ENCODE results near the gene SEZ6.

Gene SEZ6

DNA sequence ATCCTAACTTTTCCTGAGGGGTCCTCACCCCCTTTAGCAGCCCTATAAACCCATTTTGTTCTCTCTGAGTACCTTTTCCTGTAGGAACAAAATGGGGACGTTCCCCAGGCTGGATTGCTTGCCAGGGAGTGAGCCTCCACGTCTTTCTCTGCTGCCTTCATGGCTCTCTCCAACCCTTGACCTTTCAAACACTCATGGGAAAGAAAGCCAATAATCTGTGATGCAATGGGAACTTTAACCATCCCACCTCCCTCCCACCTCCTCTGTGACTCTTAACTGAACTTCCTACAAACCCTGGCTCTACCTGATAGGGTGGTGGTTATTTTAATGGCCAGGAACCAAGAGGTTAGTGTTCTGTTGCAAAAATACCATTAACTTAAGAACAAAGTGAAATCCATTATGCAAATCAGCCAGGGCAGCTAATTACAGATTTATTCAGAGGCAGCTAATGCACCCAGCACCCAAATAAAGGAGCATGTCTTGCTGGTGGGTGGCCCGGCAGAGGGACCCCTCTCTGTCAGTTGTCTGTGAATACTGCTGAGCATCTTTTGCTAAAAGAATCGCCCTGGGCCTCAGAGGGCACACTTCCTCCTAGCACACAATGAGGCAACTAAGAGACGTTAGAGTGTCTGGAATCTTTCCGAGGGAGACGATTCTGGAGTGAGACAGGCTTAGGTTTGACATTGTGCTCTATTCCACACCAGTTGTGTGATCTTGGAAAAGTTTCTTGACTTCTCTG is 40.1 kb upstream of the SEZ6 start:
- Histone ChIP-seq H3K4me1 (ENCODE audit: control insufficient read depth in 2 of 2, insufficient read depth in 2 of 2, low read length in 2 of 2) (peaks cover 3 to 4% of the 10 kb centered on the region in 2 donors), H3K9me3 (ENCODE audit: control insufficient read depth in 2 of 2, low read length in 2 of 2) (no peaks in the 10 kb centered on the region), H3K36me3 (ENCODE audit: control insufficient read depth in 2 of 2, insufficient read depth in 2 of 2, low read length in 2 of 2) (no peaks in the 10 kb centered on the region), H3K27ac (ENCODE audit: low read depth in 2 of 2, low read length in 2 of 2) (no peak overlapping the region), H3K4me3 (ENCODE audit: low read length in 2 of 2) (no peak overlapping the region), H3K9ac (ENCODE audit: low read depth in 1 of 2, low read length in 2 of 2) (no peak overlapping the region), H3K27me3 (ENCODE audit: control insufficient read depth in 2 of 2, insufficient read depth in 2 of 2, low read length in 2 of 2) (peaks cover 0 to 3% of the 10 kb centered on the region in 2 donors)

DNA sequence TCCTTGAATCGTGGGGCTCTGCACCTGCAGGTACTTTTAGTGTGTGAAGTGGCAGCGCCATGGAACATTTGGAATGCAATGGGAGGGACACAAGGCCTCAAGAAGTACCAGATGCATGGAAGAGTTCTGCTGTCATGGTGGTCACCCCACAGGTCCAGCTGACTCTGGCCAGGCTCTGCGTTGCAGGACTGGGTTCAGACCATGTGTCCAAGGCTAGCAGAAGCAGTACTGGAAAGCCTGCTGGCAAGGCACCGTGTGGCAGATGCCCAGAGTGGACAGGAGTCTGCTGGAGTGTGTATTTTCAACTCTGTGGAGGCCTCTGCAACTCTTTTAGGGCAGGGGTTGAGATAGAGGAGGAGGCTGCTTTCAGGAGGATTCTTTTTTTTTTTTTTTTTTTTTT is 39.2 kb upstream of the SEZ6 start:
- Histone ChIP-seq H3K9ac (ENCODE audit: low read depth in 1 of 2, low read length in 2 of 2) (no peak overlapping the region), H3K27ac (ENCODE audit: low read depth in 2 of 2, low read length in 2 of 2) (no peak overlapping the region), H3K36me3 (ENCODE audit: control insufficient read depth in 2 of 2, insufficient read depth in 2 of 2, low read length in 2 of 2) (no peaks in the 10 kb centered on the region), H3K9me3 (ENCODE audit: control insufficient read depth in 2 of 2, low read length in 2 of 2) (no peaks in the 10 kb centered on the region), H3K27me3 (ENCODE audit: control insufficient read depth in 2 of 2, insufficient read depth in 2 of 2, low read length in 2 of 2) (peaks cover 0 to 3% of the 10 kb centered on the region in 2 donors), H3K4me3 (ENCODE audit: low read length in 2 of 2) (no peak overlapping the region), H3K4me1 (ENCODE audit: control insufficient read depth in 2 of 2, insufficient read depth in 2 of 2, low read length in 2 of 2) (peaks cover 3 to 4% of the 10 kb centered on the region in 2 donors)

DNA sequence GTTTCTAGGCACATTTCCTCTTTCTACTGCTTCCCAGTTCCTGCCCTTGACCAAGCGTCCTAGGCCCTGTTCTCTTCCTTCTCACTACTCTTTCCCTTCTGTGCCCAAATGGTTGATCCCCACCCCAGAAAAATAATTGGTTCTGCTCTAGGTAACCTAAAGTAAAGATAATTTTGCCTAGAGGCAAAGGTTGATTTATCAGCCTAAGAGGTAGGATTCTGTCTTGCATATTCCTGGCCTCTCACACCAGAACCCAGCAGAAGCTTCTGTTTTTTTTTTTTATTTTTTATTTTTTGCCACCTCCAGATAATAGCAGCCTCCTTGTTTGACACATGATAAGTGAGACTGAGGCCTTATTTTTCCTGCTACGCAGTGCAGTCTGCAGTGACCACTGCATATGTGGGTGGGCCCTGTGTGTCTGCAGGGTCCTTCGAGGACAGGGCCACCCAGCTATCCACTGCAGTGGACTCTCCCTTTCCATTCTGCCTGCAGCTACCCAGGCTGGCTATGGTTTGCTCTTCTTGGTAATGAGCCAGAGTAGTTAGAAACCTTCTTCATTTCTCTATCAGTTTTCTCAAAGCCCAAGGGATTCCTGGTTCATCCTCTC is 37.8 kb upstream of the SEZ6 start:
- Histone ChIP-seq H3K27me3 (ENCODE audit: control insufficient read depth in 2 of 2, insufficient read depth in 2 of 2, low read length in 2 of 2) (peaks cover 0 to 3% of the 10 kb centered on the region in 2 donors), H3K4me3 (ENCODE audit: low read length in 2 of 2) (no peak overlapping the region), H3K4me1 (ENCODE audit: control insufficient read depth in 2 of 2, insufficient read depth in 2 of 2, low read length in 2 of 2) (peaks cover 3 to 4% of the 10 kb centered on the region in 2 donors), H3K9ac (ENCODE audit: low read depth in 1 of 2, low read length in 2 of 2) (no peak overlapping the region), H3K9me3 (ENCODE audit: control insufficient read depth in 2 of 2, low read length in 2 of 2) (no peaks in the 10 kb centered on the region), H3K36me3 (ENCODE audit: control insufficient read depth in 2 of 2, insufficient read depth in 2 of 2, low read length in 2 of 2) (no peaks in the 10 kb centered on the region), H3K27ac (ENCODE audit: low read depth in 2 of 2, low read length in 2 of 2) (no peak overlapping the region)

DNA sequence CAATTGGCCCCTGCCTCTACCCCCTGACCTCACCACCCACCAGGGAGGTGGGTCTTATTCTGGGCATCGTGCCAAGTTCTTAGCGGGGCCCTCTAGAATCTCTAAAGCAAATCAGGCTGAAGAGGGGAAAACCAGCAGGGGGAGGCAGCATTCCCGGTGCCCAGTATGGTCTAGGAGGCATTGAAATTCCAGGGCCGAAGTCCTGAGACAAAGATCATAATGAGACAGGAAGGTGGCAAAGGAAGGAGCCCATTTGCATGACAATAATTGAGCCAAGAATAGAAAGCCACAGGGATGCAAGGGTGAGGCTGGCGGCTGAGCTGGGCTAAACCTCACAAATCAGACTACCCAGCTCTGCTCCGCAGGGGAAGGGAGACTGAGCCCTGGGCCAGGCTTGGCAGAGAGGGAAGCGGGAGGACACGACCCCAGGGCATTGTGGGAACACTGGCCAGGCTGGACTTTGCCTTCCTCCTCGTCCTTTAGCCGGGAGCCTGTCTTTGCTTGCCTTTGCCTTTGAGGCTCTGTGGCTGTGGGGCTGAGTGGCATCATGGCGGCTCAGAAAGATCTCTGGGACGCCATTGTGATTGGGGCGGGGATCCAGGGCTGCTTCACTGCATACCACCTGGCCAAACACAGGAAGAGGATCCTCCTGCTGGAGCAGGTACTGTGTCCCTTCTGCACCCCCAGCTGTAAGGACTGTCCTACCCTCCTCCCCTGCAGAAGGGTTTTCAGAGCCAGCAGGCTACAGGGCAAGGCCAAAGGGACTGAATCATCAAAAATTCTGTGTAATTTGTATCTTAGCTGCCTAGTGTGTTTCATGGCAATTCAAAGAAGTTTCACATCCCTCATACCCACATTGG is 37.1 kb upstream of the SEZ6 start, which contains the start of gene PIPOX:
PIPOX (plus strand) TSS at position 463 of the 860 bp plus-strand sequence; CDS start at position 548, 85 bp downstream.
- H3K4me1 ChIP-seq (ENCODE audit: control insufficient read depth in 2 of 2, insufficient read depth in 2 of 2, low read length in 2 of 2), result peaks cover 3 to 4% of the 10 kb centered on the region in 2 donors
- H3K36me3 ChIP-seq (ENCODE audit: control insufficient read depth in 2 of 2, insufficient read depth in 2 of 2, low read length in 2 of 2), result no peaks in the 10 kb centered on the region
- peaks cover 0 to under 1% of the 10 kb centered on the region in 2 donors for H3K27me3 ChIP-seq (ENCODE audit: control insufficient read depth in 2 of 2, insufficient read depth in 2 of 2, low read length in 2 of 2)
- no peaks in the 10 kb centered on the region for H3K9me3 ChIP-seq (ENCODE audit: control insufficient read depth in 2 of 2, low read length in 2 of 2)
- peak within 1 kb of the TSS in 1 of 2 donors; percentile 43 for H3K27ac ChIP-seq (ENCODE audit: low read depth in 2 of 2, low read length in 2 of 2)
- no peak within 1 kb of the TSS for H3K4me3 ChIP-seq (ENCODE audit: low read length in 2 of 2)
- no peak within 1 kb of the TSS for H3K9ac ChIP-seq (ENCODE audit: low read depth in 1 of 2, low read length in 2 of 2)

DNA sequence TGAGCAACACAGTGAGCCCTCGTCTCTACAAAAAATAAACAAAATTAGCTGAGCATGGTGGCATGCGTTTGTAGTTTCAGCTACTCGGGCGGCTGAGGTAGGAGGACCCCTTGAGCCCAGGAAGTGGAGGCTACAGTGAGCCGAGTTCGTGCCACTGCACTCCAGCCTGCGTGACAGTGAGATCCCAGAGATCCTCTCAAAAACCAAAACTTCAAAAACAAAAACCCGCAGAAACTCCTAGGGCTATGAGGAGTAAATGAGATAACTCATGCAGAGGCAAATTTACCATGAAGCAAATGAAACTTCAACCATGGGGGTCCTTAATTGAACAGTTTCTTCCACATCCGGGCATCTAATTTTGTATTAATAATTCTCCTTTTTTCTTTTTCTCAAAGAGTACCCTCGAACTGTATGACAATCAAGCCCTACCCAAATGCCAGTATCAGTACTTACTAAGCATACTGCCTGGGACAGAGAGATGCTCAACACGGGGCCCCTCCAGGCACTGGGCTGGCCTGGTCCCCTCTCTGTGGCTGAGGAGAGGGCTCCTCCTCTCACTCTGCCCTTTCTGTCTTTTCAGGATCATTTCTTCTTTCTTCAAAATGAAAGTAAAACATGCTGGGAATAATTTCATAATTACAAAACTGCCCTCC is 36.3 kb upstream of the SEZ6 start:
- Histone ChIP-seq H3K27me3 (ENCODE audit: control insufficient read depth in 2 of 2, insufficient read depth in 2 of 2, low read length in 2 of 2) (peaks cover 0 to 3% of the 10 kb centered on the region in 2 donors), H3K27ac (ENCODE audit: low read depth in 2 of 2, low read length in 2 of 2) (no peak overlapping the region), H3K9ac (ENCODE audit: low read depth in 1 of 2, low read length in 2 of 2) (no peak overlapping the region), H3K4me1 (ENCODE audit: control insufficient read depth in 2 of 2, insufficient read depth in 2 of 2, low read length in 2 of 2) (peaks cover 3 to 4% of the 10 kb centered on the region in 2 donors), H3K9me3 (ENCODE audit: control insufficient read depth in 2 of 2, low read length in 2 of 2) (no peaks in the 10 kb centered on the region), H3K4me3 (ENCODE audit: low read length in 2 of 2) (no peak overlapping the region), H3K36me3 (ENCODE audit: control insufficient read depth in 2 of 2, insufficient read depth in 2 of 2, low read length in 2 of 2) (no peaks in the 10 kb centered on the region)

DNA sequence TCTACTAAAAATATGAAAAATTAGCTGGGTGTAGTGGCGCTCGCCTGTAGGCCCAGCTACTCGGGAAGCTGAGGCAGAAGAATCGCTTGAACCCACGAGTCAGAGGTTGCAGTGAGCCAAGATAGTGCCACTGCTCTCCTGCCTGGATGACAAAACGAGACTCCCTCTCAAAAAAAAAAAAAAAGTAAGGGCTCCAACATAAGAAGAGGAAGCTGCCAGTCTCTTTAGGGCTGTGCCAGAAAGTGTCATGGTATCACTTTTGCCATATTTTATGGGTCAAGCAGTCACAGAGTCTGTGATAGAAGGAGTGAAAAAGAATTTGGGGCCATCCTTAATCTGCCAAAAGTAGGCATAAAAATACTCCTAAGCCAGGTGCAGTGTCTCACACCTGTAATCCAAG is 35.7 kb upstream of the SEZ6 start:
- no peak overlapping the region for H3K27ac ChIP-seq (ENCODE audit: low read depth in 2 of 2, low read length in 2 of 2)

DNA sequence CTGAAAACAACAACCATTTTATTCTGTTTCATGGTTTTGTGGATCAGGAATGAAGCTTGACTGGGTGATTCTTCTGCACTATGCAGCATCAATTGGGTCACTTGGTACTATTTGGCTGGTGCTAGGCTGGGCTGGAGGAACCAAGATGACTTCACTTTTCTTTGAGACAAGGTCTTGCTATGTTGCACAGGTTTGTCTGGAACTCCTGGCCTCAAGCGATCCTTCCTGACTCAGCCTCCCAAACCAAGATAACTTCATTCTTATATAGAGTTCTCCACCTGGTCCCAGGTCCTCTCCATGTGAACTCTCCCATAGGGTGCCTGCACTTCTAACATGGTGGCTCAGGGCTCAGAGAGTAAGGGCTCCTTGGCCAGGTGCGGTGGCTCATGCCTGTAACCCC is 35.3 kb upstream of the SEZ6 start:
- Histone ChIP-seq H3K9ac (ENCODE audit: low read depth in 1 of 2, low read length in 2 of 2) (no peak overlapping the region), H3K9me3 (ENCODE audit: control insufficient read depth in 2 of 2, low read length in 2 of 2) (no peaks in the 10 kb centered on the region), H3K4me3 (ENCODE audit: low read length in 2 of 2) (no peak overlapping the region), H3K36me3 (ENCODE audit: control insufficient read depth in 2 of 2, insufficient read depth in 2 of 2, low read length in 2 of 2) (no peaks in the 10 kb centered on the region), H3K27me3 (ENCODE audit: control insufficient read depth in 2 of 2, insufficient read depth in 2 of 2, low read length in 2 of 2) (peaks cover 0 to 5% of the 10 kb centered on the region in 2 donors), H3K27ac (ENCODE audit: low read depth in 2 of 2, low read length in 2 of 2) (no peak overlapping the region), H3K4me1 (ENCODE audit: control insufficient read depth in 2 of 2, insufficient read depth in 2 of 2, low read length in 2 of 2) (peaks cover 3 to 4% of the 10 kb centered on the region in 2 donors)

More for the DNA sequence above, 35.7 kb upstream of the SEZ6 start:
- Histone ChIP-seq H3K36me3 (ENCODE audit: control insufficient read depth in 2 of 2, insufficient read depth in 2 of 2, low read length in 2 of 2) (no peaks in the 10 kb centered on the region), H3K4me3 (ENCODE audit: low read length in 2 of 2) (no peak overlapping the region), H3K4me1 (ENCODE audit: control insufficient read depth in 2 of 2, insufficient read depth in 2 of 2, low read length in 2 of 2) (peaks cover 3 to 4% of the 10 kb centered on the region in 2 donors), H3K27me3 (ENCODE audit: control insufficient read depth in 2 of 2, insufficient read depth in 2 of 2, low read length in 2 of 2) (peaks cover 0 to 3% of the 10 kb centered on the region in 2 donors), H3K9me3 (ENCODE audit: control insufficient read depth in 2 of 2, low read length in 2 of 2) (no peaks in the 10 kb centered on the region), H3K9ac (ENCODE audit: low read depth in 1 of 2, low read length in 2 of 2) (no peak overlapping the region)

DNA sequence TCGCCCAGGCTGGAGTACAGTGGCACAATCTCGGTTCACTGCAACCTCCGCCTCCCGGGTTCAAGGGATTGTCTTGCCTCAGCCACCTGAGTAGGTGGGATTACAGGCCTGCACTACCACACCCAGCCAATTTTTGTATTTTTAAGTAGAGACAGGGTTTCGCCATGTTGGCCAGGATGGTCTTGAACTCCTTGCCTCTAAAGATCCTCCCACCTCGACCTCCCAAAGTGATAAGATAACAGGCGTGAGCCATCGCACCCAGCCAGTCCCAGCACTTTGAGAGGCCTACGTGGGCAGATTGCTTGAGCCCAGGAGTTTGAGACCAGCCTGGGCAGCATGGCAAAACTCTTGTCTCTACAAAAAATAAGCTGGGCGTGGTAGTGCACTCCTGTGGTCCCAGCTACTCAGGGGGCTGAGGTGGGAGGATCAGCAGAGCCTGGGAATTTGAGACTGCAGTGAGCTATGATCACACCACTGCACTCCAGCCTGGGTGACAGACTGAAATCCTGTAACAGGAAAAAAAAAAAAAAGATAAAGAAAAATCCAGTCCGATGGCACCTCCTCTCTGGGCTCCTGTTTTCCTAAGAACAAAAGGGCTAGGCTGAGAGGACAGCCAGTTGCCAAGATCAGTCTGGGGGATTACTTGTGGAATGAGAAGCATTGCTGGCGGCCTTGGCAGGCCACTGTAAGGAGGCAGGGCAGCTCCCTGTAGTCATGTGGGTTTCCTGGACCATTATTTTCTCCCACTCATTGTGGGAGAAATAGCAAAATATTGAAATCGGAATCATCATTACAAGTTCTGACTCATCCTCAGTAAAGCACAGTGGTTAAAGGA is 34.1 kb upstream of the SEZ6 start:
- Histone ChIP-seq H3K36me3 (ENCODE audit: control insufficient read depth in 2 of 2, insufficient read depth in 2 of 2, low read length in 2 of 2) (no peaks in the 10 kb centered on the region), H3K4me3 (ENCODE audit: low read length in 2 of 2) (no peak overlapping the region), H3K27ac (ENCODE audit: low read depth in 2 of 2, low read length in 2 of 2) (no peak overlapping the region), H3K4me1 (ENCODE audit: control insufficient read depth in 2 of 2, insufficient read depth in 2 of 2, low read length in 2 of 2) (peaks cover 3 to 4% of the 10 kb centered on the region in 2 donors), H3K9me3 (ENCODE audit: control insufficient read depth in 2 of 2, low read length in 2 of 2) (no peaks in the 10 kb centered on the region), H3K27me3 (ENCODE audit: control insufficient read depth in 2 of 2, insufficient read depth in 2 of 2, low read length in 2 of 2) (peaks cover 0 to 6% of the 10 kb centered on the region in 2 donors), H3K9ac (ENCODE audit: low read depth in 1 of 2, low read length in 2 of 2) (no peak overlapping the region)

DNA sequence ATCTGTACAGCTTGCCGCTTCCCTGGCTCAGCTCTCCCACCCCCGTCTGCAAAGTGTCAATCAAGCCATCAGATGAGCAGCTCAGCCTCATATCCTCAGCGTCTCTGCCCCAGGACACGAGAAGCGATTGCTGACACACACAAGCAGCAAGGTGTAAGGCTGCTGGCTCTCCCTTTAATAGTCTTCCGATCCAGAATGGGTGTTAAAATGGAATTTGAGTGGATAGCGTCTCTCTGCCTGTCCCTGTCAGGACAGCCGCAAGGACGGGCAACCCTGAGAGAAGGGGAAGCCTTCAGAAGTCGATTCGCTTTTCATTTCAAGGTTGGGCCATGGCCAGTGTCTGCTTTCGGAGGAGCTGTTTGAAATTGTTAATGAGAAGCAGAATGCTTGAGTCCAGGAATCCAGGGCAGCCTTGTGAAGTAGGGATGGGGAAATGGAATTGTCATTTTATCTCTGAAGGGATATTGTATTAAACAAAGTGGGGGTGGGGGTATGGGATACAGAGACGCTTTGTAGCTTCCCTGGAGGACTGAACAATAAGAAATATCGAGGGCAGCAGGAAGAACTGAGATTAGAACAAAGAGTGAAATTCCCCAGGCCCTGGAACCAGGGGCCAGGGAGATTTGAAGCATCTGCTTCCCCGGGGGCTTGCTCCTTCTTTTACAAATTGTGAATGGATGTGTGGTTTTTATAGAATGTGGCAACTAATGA is 32.4 kb upstream of the SEZ6 start:
- Histone ChIP-seq H3K27me3 (ENCODE audit: control insufficient read depth in 2 of 2, insufficient read depth in 2 of 2, low read length in 2 of 2) (peaks cover 6% of the 10 kb centered on the region in 2 donors), H3K9ac (ENCODE audit: low read depth in 1 of 2, low read length in 2 of 2) (no peak overlapping the region), H3K9me3 (ENCODE audit: control insufficient read depth in 2 of 2, low read length in 2 of 2) (peaks cover 0 to 3% of the 10 kb centered on the region in 2 donors), H3K36me3 (ENCODE audit: control insufficient read depth in 2 of 2, insufficient read depth in 2 of 2, low read length in 2 of 2) (no peaks in the 10 kb centered on the region), H3K4me1 (ENCODE audit: control insufficient read depth in 2 of 2, insufficient read depth in 2 of 2, low read length in 2 of 2) (peaks cover 3 to 4% of the 10 kb centered on the region in 2 donors), H3K4me3 (ENCODE audit: low read length in 2 of 2) (no peak overlapping the region), H3K27ac (ENCODE audit: low read depth in 2 of 2, low read length in 2 of 2) (no peak overlapping the region)

Data from mucosa of rectum (tissue), 2 donors.